GM04503 (cell line): ENCODE data around the gene RAMP1.

ENCODE experiments used
- DNase-seq: peaks from one replicate; pipeline ENCODE4 v3.0.0-alpha.2; 2012; ENCODE audit warnings: low read depth

The RAMP1 gene

DNA sequence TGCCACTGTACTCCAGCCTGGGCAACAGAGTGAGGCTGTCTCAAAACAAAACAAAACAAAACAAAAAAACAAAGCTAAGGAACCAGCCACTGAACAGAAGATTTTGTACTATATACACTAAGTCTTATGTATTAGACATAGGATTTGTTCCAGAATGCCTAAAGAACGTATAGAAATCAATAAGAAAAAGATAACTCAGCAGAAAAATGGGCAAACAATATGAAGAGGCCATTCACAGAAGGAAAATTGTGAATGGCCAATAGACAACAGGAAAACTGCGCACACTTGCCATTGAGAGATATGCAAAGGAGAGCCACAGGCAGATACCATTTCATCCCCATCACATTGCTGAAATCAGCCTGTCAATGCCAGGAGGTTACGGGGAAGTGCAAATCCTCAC lies 92.5 kb downstream of the RAMP1 start:
- no peak for DNase-seq

DNA sequence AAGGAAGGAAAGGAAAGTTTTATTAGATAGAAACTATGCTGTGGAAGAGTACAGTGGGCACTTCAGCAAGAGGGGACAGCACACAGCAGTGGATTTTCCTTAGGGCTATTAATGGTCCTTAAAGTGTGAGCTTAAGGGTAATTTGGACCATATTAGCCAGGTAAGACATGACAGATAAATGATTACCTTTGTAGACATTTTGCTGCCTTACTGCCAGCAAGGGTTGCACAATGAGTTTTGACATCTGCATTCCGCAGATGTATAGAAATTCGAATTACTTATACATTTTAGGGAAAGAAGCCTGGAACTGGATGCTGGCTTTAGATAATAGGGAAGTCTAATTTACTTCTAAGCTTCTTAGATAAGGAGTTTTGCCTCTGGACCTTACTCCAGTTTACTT lies 93.4 kb downstream of the RAMP1 start:
- no peak for DNase-seq

DNA sequence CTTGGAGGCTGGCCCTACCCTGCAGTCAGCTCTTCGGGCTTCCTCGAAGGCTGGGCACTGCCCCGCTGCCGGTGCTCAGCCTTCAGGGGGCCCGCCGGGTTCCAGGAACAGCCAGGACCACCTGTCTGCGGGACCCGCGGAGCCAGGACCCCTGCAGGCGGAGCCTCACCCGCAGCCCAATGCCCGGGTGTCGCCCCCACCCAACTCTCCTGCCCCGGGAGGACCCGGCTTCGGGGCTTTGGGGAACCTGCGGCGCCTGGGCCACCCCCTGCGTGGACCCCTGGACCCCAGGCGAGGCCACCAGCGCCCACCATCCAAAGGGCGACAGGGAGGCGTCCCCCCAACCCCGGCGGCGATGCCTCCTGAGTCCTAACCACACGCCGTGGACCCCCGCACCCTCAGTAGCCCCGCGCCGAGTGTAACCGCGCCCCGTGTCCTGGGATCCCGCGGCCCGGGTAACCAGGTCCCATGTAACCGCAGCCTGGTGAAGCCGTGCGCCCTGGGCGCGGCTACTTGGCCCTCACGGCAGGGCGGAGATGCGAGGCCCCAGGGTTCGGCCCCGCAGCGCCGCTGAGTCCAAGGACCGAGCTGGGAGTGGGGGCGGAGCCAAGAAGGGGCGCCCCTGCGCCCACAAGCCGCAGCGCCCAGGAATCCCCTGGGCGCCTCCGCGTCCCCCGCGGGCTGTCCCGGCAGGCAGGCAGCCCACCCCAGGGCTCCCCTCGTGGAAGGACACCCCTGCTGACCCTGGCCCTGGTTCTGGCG lies 96.4 kb downstream of the RAMP1 start:
- DNase-seq, result no peak

DNA sequence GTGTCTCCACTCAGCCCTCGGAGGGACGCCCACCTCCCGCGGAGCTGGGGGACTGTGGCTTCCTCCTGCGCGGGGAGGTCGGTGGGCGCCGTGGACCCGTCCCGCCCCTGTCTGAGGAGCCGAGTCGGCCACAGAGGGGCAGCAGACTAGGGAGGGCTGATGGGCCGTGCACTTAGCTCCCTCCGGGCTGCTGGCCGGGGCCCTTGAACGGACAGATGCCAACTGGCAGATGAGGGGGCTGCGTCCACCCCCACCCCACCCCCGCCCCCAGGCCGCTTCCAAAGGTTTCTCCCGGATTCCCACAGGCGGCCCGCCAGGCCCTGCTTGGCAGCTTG lies 96.9 kb downstream of the RAMP1 start:
- no peak for DNase-seq

DNA sequence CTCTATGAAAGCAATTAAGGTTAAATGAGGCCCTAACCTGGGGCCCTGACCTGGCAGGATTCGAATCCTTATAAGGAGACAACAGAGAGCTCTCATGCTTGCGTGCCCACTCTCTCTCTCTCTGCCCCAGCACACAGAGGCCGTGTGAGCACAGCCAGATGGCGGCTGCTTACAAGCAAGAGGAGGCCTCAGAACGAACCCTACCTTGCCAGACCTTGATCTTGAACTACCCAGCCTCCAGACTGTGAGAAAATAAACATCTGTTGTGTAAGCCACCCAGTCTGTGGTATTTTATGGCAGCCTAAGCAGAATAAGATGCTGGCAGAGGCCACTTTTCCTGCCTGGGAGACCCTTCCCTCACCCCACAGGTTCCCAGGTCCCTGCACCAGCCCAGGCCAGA lies 102.2 kb downstream of the RAMP1 start:
- no peak for DNase-seq
